T-helper 2 cell treated with Interferon-gamma antibody and Interleukin-4, amounts not matched to agents 100 ng/mL and 5 ng/mL, for 36 hours (primary cell): ENCODE measurements around the gene PIK3CG. TPM values are rescaled to one million over a fixed set of nuclear protein-coding genes. Genes with fewer than 3 reads are reported as not detected.
"Not testable (repeated sequence)": the region's sequence is repeated elsewhere in the genome, so short reads cannot be mapped to it uniquely, and the experiment has no call there.

Source experiments
- intact Hi-C: fragments of 100-400 bp; cut with micrococcal nuclease; formaldehyde crosslinking; loops from one replicate; pipeline ENCODE4 v1.15.1; 2023
- total RNA-seq: library from RNA; stranded (reverse); gene quantifications from 2 replicates; pipeline ENCODE4 v1.2.3, GENCODE V29; 2022

Gene PIK3CG
- total RNA-seq, 1 donor from 2014 or later, result 36.8 TPM

DNA sequence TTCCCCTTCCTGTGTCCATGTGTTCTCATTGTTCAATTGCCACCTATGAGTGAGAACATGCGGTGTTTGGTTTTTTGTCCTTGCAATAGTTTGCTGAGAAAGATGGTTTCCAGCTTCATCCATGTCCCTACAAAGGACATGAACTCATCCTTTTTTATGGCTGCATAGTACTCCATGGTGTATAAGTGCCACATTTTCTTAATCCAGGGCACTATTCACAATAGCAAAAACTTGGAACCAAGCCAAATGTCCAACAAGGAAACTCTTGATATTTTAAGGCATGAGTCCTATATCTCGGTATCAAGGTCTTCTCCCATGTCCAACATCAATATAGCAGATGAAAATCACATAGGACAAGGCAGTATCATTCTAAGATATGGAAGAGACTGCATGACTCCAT, 64.5 kb downstream of the PIK3CG start:
- intact Hi-C loops, result not testable (repeated sequence)

DNA sequence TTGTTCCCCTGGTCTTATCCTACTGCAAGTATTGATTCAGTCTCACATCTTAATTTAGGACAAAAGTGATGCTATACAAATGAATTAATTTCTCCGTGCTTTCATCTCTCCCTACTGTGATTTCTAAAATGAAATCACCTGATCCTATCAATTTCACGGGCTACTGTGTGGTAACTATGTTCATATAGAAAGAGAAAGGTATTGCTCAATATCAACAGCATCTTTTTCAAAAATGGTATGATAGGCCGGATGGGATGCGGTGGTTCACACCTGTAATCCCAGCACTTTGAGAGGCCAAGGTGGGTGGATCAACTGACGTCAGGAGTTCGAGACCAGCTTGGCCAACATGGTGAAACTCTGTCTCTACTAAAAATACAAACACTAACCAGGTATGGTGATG, 71.2 kb downstream of the PIK3CG start:
- intact Hi-C loops, result no loop called here

- intact Hi-C loops, result not testable (repeated sequence)
Measured at GRCh38 chr7:106938122-106938521, 73.0 kb downstream of the PIK3CG start.

DNA sequence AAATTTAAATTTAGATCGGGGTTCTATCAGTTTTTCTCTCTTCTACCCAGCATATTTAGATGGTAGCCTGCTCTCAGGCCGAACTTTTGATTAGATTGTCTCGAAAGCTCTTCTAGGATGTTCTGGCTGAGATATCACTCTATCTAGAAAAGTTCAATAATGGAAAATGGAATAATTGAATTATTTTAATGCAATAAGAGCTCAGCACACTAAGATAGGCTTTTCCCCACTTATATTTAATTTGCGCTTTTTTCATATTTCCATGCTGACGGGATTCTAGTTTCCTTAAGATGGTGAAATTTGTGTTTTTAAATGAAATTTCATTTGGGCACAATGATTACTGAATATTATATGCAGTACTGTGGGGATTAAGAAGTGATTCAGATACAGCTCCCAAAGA, 73.7 kb downstream of the PIK3CG start:
- intact Hi-C loops, result no loop called here

GRCh38 chr7:106944035-106944665, 79.1 kb downstream of the PIK3CG start:
- intact Hi-C loops, result loop anchor here (5.0 kb wide), 1 partner anchor 88 kb away; no protein-coding TSS in a partner anchor

DNA sequence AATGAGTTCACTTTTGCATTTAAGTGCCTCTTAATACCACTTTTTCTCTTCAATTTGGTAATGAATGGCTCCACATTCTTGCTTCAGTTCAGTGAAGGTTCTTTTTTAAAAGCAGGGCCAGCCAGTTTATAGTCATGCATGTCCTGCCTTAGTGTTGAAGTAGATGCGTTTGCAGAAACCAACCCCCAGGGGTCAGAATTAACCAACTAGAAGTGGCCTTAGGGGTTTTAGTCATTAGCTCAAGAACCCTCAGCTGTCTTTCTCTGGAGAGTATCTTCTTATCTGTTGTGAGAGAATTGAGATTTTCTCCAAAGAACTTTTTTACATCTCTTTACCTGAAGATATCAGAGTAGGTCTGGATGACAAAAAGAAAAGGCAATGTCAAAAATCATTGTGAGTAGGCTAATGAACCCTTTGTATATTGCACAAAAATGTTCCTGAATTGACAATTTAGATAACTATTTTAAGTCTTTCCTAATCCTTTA, 82.2 kb downstream of the PIK3CG start:
- intact Hi-C loops, result loop anchor here (1.0 kb wide), 1 partner anchor 203 kb away; no protein-coding TSS in a partner anchor

DNA sequence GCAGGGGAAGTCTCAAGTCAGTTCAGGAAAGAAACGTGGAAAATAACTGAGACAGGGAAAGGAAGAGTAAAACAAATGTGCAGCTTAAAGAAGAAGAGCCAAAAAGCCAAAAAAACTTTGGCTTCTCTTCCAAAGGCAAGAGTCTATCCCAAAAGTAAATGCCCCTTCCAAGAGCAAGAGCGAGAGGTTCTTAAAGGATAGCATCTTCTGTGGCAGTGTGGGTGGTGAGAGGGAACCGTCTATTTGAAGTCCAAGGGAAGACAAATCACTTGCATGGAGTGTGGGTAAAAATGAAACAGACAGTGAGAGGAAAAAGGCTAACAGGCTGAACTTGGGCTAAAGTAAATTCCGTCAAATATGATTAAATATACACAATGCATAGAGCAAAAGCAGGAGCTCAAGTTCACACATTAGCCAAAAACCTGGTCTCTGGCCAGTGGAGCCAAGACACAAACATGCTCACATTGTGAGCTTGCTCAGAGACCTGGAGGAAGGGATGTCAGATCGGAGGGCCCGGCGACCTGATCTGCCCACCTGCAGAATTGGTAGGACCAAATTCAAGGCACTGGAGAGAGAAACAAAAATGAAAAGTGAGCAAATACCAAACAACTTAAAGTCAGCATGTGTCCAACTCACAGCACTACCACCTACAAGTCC, 87.0 kb downstream of the PIK3CG start:
- intact Hi-C loops, result no loop called here

GRCh38 chr7:106952658-106953231, 87.7 kb downstream of the PIK3CG start:
- intact Hi-C loops, result no loop called here

- intact Hi-C loops, result no loop called here
Measured at GRCh38 chr7:106954840-106955239, 89.8 kb downstream of the PIK3CG start.

- intact Hi-C loops, result not testable (repeated sequence)
Measured at GRCh38 chr7:106955857-106956256, 90.8 kb downstream of the PIK3CG start.

Other genes with a start within 250 kb of the PIK3CG start
- 19.2 and 19.5 TPM in 2 replicates for gene CCDC71L, start 204.1 kb upstream of the PIK3CG start, total RNA-seq
- 0.25 TPM in 2 replicates for gene PRKAR2B, start 179.4 kb downstream of the PIK3CG start, total RNA-seq